Right lobe of liver (tissue), 6 donors: ENCODE data around the gene KCNT1. TPM values are rescaled to one million over a fixed set of nuclear protein-coding genes. Genes with fewer than 3 reads are reported as not detected.

ENCODE experiments used
- ATAC-seq, 4 donors: fragments of 200-7000 bp; cut with Tn5 transposase; one replicate each; pipeline ENCODE4 v1.9.1; 2020; ENCODE audit warnings: mild to moderate bottlenecking in 4 of 4, moderate library complexity in 4 of 4
- DNase-seq, 3 donors: peaks; one replicate each; pipeline ENCODE4 v3.0.0-alpha.2; 2020
- H3K27ac ChIP-seq, 3 donors: fragments of 200-600 bp; one replicate each; pipeline ENCODE4 v1.8.0; 2022
- H3K27me3 ChIP-seq, 2 donors: fragments of 200-600 bp; one replicate each; pipeline ENCODE4 v1.8.0; 2022
- H3K36me3 ChIP-seq, 4 donors: fragments of 200-600 bp; sonication (generic) in 1 of 4; one replicate each; pipeline versions ENCODE4 v1.5.1 to v1.8.0; 2017 to 2022; ENCODE audit warnings: control low read depth in 1 of 4
- H3K4me1 ChIP-seq, 4 donors: fragments of 200-600 bp; sonication (generic) in 1 of 4; one replicate each; pipeline versions ENCODE4 v1.5.1 to v1.8.0; 2017 to 2022; ENCODE audit warnings: control low read depth in 1 of 4
- H3K4me3 ChIP-seq, 3 donors: fragments of 200-600 bp; one replicate each; pipeline ENCODE4 v1.8.0; 2022
- H3K9me3 ChIP-seq, 4 donors: fragments of 200-600 bp; sonication (generic) in 1 of 4; one replicate each; pipeline versions ENCODE4 v1.5.1 to v1.8.0; 2017 to 2022; ENCODE audit warnings: control low read depth in 1 of 4
- CTCF ChIP-seq, 4 donors: fragments of 200-600 bp in 3 of 4; fragments of 450-650 bp in 1 of 4; IDR thresholded peaks; one replicate each; pipeline versions ENCODE4 v1.5.1 to v1.8.0; 2016 to 2022; ENCODE audit warnings: antibody characterized with exemption in 4 of 4, mild to moderate bottlenecking in 2 of 4
- POLR2A ChIP-seq: fragments of 450-650 bp; IDR thresholded peaks from one replicate; pipeline ENCODE4 v1.6.1; 2017; ENCODE audit warnings: antibody characterized with exemption, mild to moderate bottlenecking
- WGBS: methylation state at CpG from one replicate; pipeline ENCODE4 v1.1.6; 2018; ENCODE audit warnings: low coverage, low lambda C conversion rate; ENCODE audit not compliant: insufficient coverage; ENCODE audit errors: missing lambda C conversion rate; 5-methylcytosine and 5-hydroxymethylcytosine counted together
- intact Hi-C, 2 donors: fragments of 100-400 bp; cut with DNase I; formaldehyde crosslinking; loops; one replicate each; pipeline versions ENCODE4 v1.11.2 to v1.14.1; 2022
- total RNA-seq, 6 experiments: library from RNA; depleted of rRNA in 2 of 6; stranded (reverse); fragments of >200 nt in 2 of 6; fragmentation: NEBNext Ultra II Directional in 3 of 6; extraction: Animal tissue kit (Norgen Biotek cat#: 25700) in 3 of 6; gene quantifications; one replicate each; pipeline versions ENCODE4 v1.1.0 to v1.2.4, GENCODE V29; 2016 to 2023
- donor health status: DM: no; HTN: yes; CAD: no.
- donor health status: DM: no; HTN: no; CAD: no.
- donor health status: DM: no; HTN: no; CAD: no.
- donor health status: DM: no; HTN: yes; CAD: no.
- donor health status: DM: no; HTN: yes; CAD: no.

KCNT1 gene
- total RNA-seq, 6 experiments from 2014 or later: not detected

DNA sequence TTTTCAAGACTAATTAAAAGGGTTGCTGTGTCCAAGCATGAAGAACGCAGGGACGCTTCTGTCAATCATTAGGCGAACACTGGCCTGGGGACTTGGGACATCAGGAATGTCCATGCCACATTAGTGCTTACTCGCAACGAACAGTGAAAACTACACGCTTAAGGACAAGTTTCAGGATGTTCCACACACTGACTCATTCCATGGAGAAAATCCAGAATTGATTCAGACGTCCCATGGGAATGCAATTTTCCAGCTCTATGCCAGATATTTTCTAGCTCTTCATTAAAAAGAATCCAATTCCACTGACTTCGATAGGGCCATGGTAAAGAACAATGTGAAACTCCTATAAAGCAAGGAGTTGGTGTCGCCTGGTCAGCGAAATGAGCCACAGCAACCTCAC lies 107.2 kb downstream of the KCNT1 start:
- Histone ChIP-seq H3K4me3 (no peak overlapping the region), H3K27me3 (no peaks in the 10 kb centered on the region), H3K9me3 (no peaks in the 10 kb centered on the region), H3K27ac (no peak overlapping the region), H3K36me3 (peaks cover 0 to 27% (median 10%) of the 10 kb centered on the region in 4 donors), H3K4me1 (no peaks in the 10 kb centered on the region)
- ATAC-seq: no peak
- intact Hi-C loops: no loop called here
- WGBS: 94% methylated on average over 9 of the region's 10 CpGs
- no peak for DNase-seq
- TF ChIP-seq CTCF (IDR thresholded peaks at IDR 0.05) (no peak), POLR2A (no peak)

DNA sequence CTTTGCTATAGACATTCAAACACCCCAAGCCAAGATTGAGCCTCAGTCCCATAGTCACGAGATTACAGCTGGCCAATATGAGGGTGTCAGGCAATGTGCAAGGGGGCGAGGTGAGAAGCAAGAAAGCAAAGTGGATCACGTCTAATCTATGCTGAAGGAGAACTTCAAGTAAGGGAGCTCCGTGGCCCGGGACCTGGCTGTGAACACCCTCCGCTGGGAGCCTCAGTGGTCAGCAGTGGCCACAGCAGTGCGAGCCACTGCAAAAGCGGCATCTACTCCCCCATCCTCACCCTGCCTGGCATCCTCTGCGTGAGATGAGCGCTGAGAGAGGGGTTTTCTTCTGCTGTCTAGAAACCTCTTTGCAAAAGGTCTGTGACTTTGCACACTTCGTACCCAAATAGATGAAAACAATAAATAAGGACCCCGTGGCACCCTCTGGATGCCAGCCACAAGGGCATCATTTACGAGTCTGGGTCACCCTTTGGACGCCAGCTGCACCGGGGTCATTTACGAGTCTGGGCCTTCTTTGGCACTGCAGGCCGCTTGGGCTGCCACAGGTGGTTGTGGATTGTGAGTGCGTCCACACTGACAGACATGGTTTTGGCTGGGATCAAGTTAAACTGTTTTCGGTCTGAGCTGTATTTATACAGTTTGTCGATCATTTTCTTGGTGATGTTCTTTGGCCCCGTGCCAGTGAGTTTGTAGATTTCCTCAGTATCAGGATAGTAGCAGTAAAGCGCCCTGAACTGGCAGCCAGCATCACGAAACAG lies 109.0 kb downstream of the KCNT1 start:
- DNase-seq (peak in 1 of 3 donors; percentile 38), ATAC-seq (no peak)
- Histone ChIP-seq H3K4me3 (no peak overlapping the region), H3K27ac (no peak overlapping the region), H3K36me3 (peaks cover 0 to 36% (median 11%) of the 10 kb centered on the region in 4 donors), H3K27me3 (no peaks in the 10 kb centered on the region), H3K4me1 (no peaks in the 10 kb centered on the region), H3K9me3 (no peaks in the 10 kb centered on the region)
- intact Hi-C loops: no loop called here
- 92% methylated on average over 17 of the region's 23 CpGs for WGBS
- no peak for TF ChIP-seq CTCF (IDR thresholded peaks at IDR 0.05)
- no peak for TF ChIP-seq POLR2A

- peaks cover 0 to 38% (median 11%) of the 10 kb centered on the region in 4 donors for H3K36me3 ChIP-seq
- H3K27me3 ChIP-seq: no peaks in the 10 kb centered on the region
- no peak for TF ChIP-seq POLR2A
- TF ChIP-seq CTCF (IDR thresholded peaks at IDR 0.05): no peak
- H3K4me3 ChIP-seq: no peak overlapping the region
- H3K4me1 ChIP-seq: no peaks in the 10 kb centered on the region
- DNase-seq (no peak), ATAC-seq (no peak)
- intact Hi-C loops: no loop called here
- 81% methylated on average over 7 of the region's 11 CpGs for whole genome bisulfite sequencing
- H3K9me3 ChIP-seq: no peaks in the 10 kb centered on the region
- no peak overlapping the region for H3K27ac ChIP-seq
Measured at GRCh38 chr9:135811801-135812200, 109.8 kb downstream of the KCNT1 start.

DNA sequence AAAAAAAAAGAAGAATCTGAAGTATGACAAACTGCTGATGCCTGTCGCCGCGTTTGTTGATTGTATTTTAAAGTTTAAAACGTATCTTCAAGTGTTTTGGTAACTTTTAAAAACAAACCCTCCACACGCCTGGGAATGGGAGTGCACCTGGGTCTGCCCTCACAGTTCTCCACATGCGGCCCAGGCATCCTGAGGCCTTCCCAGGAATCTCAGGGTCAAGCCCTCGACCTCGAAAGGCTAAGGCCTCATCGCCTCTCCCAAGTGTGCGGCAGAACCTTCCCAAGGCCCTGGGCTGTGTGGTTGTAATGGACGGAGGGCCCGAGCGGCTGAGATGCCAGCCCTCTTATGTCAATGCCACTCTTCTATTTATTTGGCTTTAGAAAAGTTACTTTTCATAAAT lies 111.0 kb downstream of the KCNT1 start:
- no peaks in the 10 kb centered on the region for H3K27me3 ChIP-seq
- DNase-seq (peak in 1 of 3 donors; percentile 40), ATAC-seq (no peak)
- no peak overlapping the region for H3K4me3 ChIP-seq
- H3K27ac ChIP-seq: no peak overlapping the region
- H3K9me3 ChIP-seq: no peaks in the 10 kb centered on the region
- no peak for TF ChIP-seq POLR2A
- no peak for TF ChIP-seq CTCF (IDR thresholded peaks at IDR 0.05)
- no peaks in the 10 kb centered on the region for H3K4me1 ChIP-seq
- WGBS: 89% methylated on average over 7 of the region's 13 CpGs
- peaks cover 0 to 49% (median 16%) of the 10 kb centered on the region in 4 donors for H3K36me3 ChIP-seq
- intact Hi-C loops: no loop called here
